ENCODE results near the gene PRKAR2B. TPM values are rescaled to one million over a fixed set of nuclear protein-coding genes. Genes with fewer than 3 reads are reported as not detected.

PRKAR2B gene
- total RNA-seq, 4 donors from 2014 or later = 17.5 to 30.5 (median 22.9) TPM

DNA sequence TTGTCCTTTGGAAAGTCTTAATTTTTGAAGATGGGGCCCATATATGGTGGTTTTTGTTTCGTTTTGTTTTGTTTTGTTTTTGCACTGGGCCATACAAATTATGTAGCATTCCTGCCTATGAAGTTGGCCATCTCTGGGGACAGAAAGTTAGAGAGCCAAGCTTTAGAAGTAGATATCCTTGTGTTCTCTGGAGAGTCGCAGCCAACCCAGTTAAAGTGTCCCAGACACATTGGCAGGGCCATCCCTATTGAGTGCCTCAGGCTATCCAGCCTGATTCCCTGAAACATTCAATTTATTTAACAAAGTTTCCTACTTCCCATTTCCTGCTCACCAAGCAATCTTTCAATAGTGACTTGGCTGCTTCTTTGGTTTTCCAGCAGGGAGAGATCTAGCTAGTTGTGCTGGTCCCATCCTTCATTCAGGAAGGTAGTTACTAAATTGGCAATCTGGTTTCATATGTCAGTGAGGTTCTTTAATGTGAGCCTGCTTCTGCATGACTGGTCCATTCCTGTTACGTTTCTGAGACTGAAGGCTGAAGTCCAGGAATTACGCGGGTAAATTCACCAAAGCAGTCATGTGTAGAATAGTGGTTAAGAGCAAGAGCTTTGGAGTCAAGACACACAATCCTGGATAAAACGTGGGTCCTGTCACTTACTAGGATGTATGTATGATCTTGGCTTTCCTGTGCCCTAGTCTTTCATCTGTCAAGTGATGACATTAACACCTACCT is 75.0 kb downstream of the PRKAR2B start:
- H3K9me3 ChIP-seq = no peaks in the 10 kb centered on the region
- H3K27ac ChIP-seq = no peak overlapping the region
- TF ChIP-seq POLR2A (IDR thresholded peaks at IDR 0.05) = no peak
- no peaks in the 10 kb centered on the region for H3K36me3 ChIP-seq
- no peak overlapping the region for H3K4me3 ChIP-seq
- DNase-seq = no peak
- no peaks in the 10 kb centered on the region for H3K27me3 ChIP-seq
- peaks cover 0 to 8% of the 10 kb centered on the region in 2 donors for H3K4me1 ChIP-seq
- intact Hi-C loops (cut with DNase I; ENCODE audit: low total_unique reads) = no loop called here

DNA sequence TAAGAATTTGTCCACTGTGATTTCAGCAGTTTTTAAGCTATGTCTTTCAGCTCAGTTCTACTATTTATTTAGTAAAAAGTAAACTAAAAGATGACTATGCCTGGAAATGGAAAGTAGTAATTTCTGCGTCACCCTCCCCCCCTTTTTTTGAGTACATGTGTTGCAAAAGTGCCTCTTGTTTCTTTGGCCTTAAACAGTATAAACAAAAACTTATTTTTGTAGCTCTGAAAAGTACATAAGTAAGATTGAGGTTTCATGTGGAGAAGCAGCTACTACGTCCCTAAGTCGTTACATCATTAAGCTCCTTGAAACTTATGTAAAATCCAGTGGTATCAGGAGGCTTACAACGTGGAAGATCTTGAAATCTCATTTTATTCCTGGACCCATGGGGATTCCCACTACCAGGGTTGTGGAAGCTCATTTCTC is 78.0 kb downstream of the PRKAR2B start:
- H3K27ac ChIP-seq = peak overlapping the region in 1 of 2 donors; percentile 73
- no peaks in the 10 kb centered on the region for H3K27me3 ChIP-seq
- H3K4me1 ChIP-seq = peaks cover 0 to 8% of the 10 kb centered on the region in 2 donors
- H3K36me3 ChIP-seq = no peaks in the 10 kb centered on the region
- DNase-seq = no peak
- TF ChIP-seq, protein P1, sequence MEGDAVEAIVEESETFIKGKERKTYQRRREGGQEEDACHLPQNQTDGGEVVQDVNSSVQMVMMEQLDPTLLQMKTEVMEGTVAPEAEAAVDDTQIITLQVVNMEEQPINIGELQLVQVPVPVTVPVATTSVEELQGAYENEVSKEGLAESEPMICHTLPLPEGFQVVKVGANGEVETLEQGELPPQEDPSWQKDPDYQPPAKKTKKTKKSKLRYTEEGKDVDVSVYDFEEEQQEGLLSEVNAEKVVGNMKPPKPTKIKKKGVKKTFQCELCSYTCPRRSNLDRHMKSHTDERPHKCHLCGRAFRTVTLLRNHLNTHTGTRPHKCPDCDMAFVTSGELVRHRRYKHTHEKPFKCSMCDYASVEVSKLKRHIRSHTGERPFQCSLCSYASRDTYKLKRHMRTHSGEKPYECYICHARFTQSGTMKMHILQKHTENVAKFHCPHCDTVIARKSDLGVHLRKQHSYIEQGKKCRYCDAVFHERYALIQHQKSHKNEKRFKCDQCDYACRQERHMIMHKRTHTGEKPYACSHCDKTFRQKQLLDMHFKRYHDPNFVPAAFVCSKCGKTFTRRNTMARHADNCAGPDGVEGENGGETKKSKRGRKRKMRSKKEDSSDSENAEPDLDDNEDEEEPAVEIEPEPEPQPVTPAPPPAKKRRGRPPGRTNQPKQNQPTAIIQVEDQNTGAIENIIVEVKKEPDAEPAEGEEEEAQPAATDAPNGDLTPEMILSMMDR (IDR thresholded peaks at IDR 0.05) = no peak
- TF ChIP-seq POLR2A (IDR thresholded peaks at IDR 0.05) = no peak
- no peak overlapping the region for H3K4me3 ChIP-seq
- intact Hi-C loops (cut with DNase I; ENCODE audit: low total_unique reads) = no loop called here
- no peaks in the 10 kb centered on the region for H3K9me3 ChIP-seq

DNA sequence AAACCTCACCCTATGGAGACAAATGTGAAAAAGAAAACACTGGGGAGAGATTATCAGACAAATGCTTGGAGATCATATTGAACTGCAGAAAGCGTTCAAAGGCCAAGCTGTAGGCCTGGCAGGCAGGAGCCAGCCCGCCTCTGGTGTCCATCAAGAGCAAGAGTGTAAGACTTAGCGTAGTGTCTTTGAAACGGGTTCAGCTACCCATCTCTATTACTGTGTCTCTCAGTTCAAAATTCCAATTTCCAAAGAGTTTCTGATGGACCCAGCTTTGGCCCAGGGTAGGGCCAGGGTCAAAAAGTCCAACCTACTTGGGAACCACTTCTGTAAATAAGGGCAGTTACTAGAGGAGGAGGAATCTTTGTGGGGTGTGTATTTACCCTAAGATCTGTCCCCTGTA is 78.9 kb downstream of the PRKAR2B start:
- intact Hi-C loops (cut with DNase I; ENCODE audit: low total_unique reads) = no loop called here
- H3K27ac ChIP-seq = peak overlapping the region in 1 of 2 donors; percentile 73
- no peaks in the 10 kb centered on the region for H3K27me3 ChIP-seq
- no peaks in the 10 kb centered on the region for H3K36me3 ChIP-seq
- TF ChIP-seq, protein P1 (IDR thresholded peaks at IDR 0.05) = no peak
- TF ChIP-seq POLR2A (IDR thresholded peaks at IDR 0.05) = no peak
- H3K4me3 ChIP-seq = no peak overlapping the region
- no peak for DNase-seq
- peaks cover 0 to 6% of the 10 kb centered on the region in 2 donors for H3K4me1 ChIP-seq
- no peaks in the 10 kb centered on the region for H3K9me3 ChIP-seq

DNA sequence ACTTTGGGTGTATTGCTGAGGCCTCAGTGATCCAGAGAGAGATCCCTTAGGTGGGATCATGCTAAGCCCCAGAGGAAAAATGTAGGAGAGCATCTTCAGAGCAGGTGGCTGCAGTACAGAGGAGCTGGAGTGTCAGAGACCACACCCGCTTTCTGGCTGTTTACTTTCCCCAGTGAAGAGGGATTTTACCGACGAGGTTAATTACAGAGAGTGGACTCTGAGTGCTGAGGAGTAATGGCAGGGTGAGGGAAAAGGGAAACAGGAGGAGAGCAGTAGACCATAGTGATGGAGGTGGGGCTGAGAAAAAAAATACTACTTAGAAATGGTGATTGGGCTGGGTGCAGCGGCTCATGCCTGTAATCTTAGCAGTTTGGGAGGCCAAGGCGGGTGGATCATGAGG is 81.0 kb downstream of the PRKAR2B start:
- Histone ChIP-seq H3K4me3 (no peak overlapping the region), H3K36me3 (no peaks in the 10 kb centered on the region), H3K4me1 (no peaks in the 10 kb centered on the region), H3K27me3 (no peaks in the 10 kb centered on the region), H3K27ac (no peak overlapping the region), H3K9me3 (no peaks in the 10 kb centered on the region)
- DNase-seq = no peak
- intact Hi-C loops (cut with DNase I; ENCODE audit: low total_unique reads) = no loop called here
- no peak for TF ChIP-seq POLR2A (IDR thresholded peaks at IDR 0.05)
- TF ChIP-seq, protein P1 (IDR thresholded peaks at IDR 0.05) = no peak

DNA sequence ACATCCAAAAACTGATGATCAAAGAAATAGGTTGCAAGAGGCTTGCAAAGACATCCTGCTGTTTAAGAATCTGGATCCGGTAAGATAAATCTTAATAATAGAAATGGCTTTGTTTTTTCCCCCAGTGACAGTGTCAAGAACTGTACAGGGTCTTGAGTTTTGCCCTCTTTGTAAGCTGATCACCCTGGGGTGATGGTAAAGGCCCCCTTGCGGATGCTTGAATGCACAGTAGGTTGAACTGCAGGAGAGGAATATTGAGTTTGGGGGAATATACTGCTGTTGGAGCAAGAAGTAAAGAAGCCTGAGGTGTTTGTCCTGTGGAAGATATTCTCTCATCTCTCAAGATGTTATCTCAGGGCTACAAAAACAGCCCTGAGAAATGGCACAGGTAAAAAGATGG is 83.7 kb downstream of the PRKAR2B start:
- no peak overlapping the region for H3K27ac ChIP-seq
- TF ChIP-seq POLR2A (IDR thresholded peaks at IDR 0.05) = no peak
- TF ChIP-seq, protein P1 (IDR thresholded peaks at IDR 0.05) = no peak
- H3K9me3 ChIP-seq = no peaks in the 10 kb centered on the region
- H3K4me1 ChIP-seq = no peaks in the 10 kb centered on the region
- H3K36me3 ChIP-seq = no peaks in the 10 kb centered on the region
- no peaks in the 10 kb centered on the region for H3K27me3 ChIP-seq
- H3K4me3 ChIP-seq = no peak overlapping the region
- DNase-seq = no peak
- intact Hi-C loops (cut with DNase I; ENCODE audit: low total_unique reads) = no loop called here

Data from uterus (tissue), 4 donors.